ENCODE results near the gene MYL9.

DNA sequence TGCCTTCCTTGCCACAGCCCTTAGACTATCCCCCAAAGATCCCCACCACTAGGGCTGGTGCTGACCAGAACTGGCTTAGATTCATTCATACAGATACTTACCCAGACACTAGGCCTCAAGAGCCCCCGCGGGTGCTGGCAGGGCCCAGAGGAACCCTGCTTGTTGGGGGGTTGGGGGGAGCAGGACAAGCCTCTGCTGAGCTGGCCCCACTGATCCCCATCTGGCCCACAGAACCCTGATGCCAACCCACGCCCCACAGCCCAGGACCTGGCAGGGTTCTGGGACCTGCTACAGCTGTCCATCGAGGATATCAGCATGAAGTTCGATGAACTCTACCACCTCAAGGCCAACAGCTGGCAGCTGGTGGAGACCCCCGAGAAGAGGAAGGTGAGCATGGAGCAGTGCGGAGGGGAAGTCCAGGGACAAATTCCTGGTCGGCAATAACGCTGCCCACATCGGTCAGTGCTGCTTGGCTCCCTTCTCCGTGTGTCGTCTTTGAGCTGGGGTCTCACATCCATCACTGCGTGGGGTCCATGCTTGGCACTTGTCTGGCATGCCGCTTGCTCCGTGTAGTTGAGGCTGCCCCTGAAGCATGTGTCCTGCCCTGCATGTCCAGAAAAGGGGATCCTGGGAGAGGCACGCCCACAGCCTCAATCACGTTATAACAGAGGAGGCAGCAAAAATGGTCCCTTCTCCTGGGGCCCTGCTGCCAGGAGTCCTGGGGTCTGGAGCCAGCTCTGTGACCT is 15.5 kb upstream of the MYL9 start:
- TF ChIP-seq, protein P1, sequence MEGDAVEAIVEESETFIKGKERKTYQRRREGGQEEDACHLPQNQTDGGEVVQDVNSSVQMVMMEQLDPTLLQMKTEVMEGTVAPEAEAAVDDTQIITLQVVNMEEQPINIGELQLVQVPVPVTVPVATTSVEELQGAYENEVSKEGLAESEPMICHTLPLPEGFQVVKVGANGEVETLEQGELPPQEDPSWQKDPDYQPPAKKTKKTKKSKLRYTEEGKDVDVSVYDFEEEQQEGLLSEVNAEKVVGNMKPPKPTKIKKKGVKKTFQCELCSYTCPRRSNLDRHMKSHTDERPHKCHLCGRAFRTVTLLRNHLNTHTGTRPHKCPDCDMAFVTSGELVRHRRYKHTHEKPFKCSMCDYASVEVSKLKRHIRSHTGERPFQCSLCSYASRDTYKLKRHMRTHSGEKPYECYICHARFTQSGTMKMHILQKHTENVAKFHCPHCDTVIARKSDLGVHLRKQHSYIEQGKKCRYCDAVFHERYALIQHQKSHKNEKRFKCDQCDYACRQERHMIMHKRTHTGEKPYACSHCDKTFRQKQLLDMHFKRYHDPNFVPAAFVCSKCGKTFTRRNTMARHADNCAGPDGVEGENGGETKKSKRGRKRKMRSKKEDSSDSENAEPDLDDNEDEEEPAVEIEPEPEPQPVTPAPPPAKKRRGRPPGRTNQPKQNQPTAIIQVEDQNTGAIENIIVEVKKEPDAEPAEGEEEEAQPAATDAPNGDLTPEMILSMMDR (conservative IDR thresholded peaks at IDR 0.05 in 1 of 2, IDR thresholded peaks at IDR 0.05 in 1 of 2; ENCODE audit: low read depth in 1 of 2, low read length in 2 of 2), result no peak
- TF ChIP-seq EZH2 (IDR thresholded peaks at IDR 0.05; ENCODE audit: low read length, missing control alignments), result no peak

Data from fibroblast of lung (primary cell).